HepG2 (cell line): ENCODE data around the gene NKX6-2. TPM values are rescaled to one million over a fixed set of nuclear protein-coding genes. Genes with fewer than 3 reads are reported as not detected.

ENCODE experiments used
- ATAC-seq: fragments of 200-7000 bp; cut with Tn5 transposase; 3 replicates; pipeline ENCODE4 v1.9.1; 2020; ENCODE audit warnings: mild to moderate bottlenecking, moderate library complexity
- BruUV-seq: library from RNA; stranded (reverse); fragments of 400-500 nt; replicated peaks from 2 replicates; lab custom pipeline; 2021; lab: Mats Ljungman, UMichigan
- CTCF ChIA-PET: fragments of 300-600 bp; formaldehyde crosslinking; extraction: SDS; loops from one replicate; lab custom pipeline; 2021; ENCODE audit warnings: low total read pairs, inconsistent platforms, low intra/inter-chr PET ratio; lab: Yijun Ruan, JAX
- POLR2A ChIA-PET: fragments of 350-600 bp; sonication (Branson Sonifier 250); formaldehyde crosslinking; loops from one replicate; lab custom pipeline; 2020; ENCODE audit warnings: antibody characterized with exemption, inconsistent platforms; lab: Yijun Ruan, JAX
- DNase-seq: peaks from one replicate; pipeline ENCODE4 v3.0.0-alpha.2; 2015; ENCODE audit warnings: low spot score
- FAIRE-seq: peaks from 3 replicates; lab custom pipeline; 2011; peaks lifted over from hg19 to GRCh38; lab: Jason Lieb, UNC
- H2AFZ ChIP-seq: one replicate; pipeline ENCODE4 v1.6.1; 2011; ENCODE audit warnings: low read length, inconsistent platforms
- H3K27ac ChIP-seq: fragments of 300-600 bp; 3 replicates; pipeline ENCODE4 v1.8.0; 2011; ENCODE audit warnings: mixed run types, mild to moderate bottlenecking, mixed read lengths, low read length, inconsistent platforms; ENCODE audit not compliant: insufficient read depth; ENCODE audit errors: extremely low read length
- H3K27me3 ChIP-seq, 2 experiments: fragments of 200-600 bp in 1 of 2; 2 replicates in 1 of 2; 3 replicates in 1 of 2; pipeline versions ENCODE4 v1.6.0 to v1.8.0; 2011; ENCODE audit warnings: low read length in 2 of 2, mild to moderate bottlenecking in 2 of 2, moderate library complexity in 2 of 2, inconsistent platforms in 1 of 2; ENCODE audit not compliant: insufficient read depth in 2 of 2, control insufficient read depth in 1 of 2
- H3K36me3 ChIP-seq, 2 experiments: fragments of 200-600 bp in 1 of 2; replicated peaks in 1 of 2; 2 replicates in 1 of 2; 3 replicates in 1 of 2; pipeline versions ENCODE4 v1.5.1 to v1.8.0; 2011; ENCODE audit warnings: low read length in 2 of 2, inconsistent platforms in 1 of 2; ENCODE audit not compliant: insufficient read depth in 2 of 2, control insufficient read depth in 1 of 2
- H3K4me1 ChIP-seq: 2 replicates; pipeline ENCODE4 v1.5.1; 2012; ENCODE audit warnings: low read length, inconsistent platforms; ENCODE audit not compliant: insufficient read depth
- H3K4me2 ChIP-seq: 2 replicates; pipeline ENCODE4 v1.6.0; 2011; ENCODE audit warnings: low read depth, low read length, inconsistent platforms
- H3K4me3 ChIP-seq, 3 experiments: fragments of 200-600 bp in 1 of 3; sonication (generic), shearing (Covaris generic) in 1 of 3; replicated peaks in 1 of 3; 2 replicates each; pipeline ENCODE4 v1.5.1; 2011 to 2016; ENCODE audit warnings: low read length in 3 of 3, inconsistent platforms in 2 of 3, low read depth in 2 of 3, mild to moderate bottlenecking in 2 of 3, control low read depth in 1 of 3, mixed read lengths in 1 of 3; ENCODE audit not compliant: insufficient read depth in 1 of 3
- H3K79me2 ChIP-seq: one replicate; pipeline ENCODE4 v1.6.1; 2011; ENCODE audit warnings: low read length, inconsistent platforms; ENCODE audit not compliant: insufficient read depth
- H3K9ac ChIP-seq: 2 replicates; pipeline ENCODE4 v1.6.0; 2011; ENCODE audit warnings: mild to moderate bottlenecking, low read depth, low read length, inconsistent platforms; ENCODE audit not compliant: insufficient read depth
- H3K9me3 ChIP-seq: 2 replicates; pipeline ENCODE4 v1.5.1; 2012; ENCODE audit warnings: mild to moderate bottlenecking, low read length
- H4K20me1 ChIP-seq: 2 replicates; pipeline ENCODE4 v1.6.0; 2011; ENCODE audit warnings: inconsistent platforms, mild to moderate bottlenecking, low read length, moderate library complexity; ENCODE audit not compliant: insufficient read depth
- JARID2 ChIP-seq: sonication (generic); formaldehyde crosslinking; IDR thresholded peaks from 2 replicates; pipeline ENCODE4 v1.8.1; 2023; ENCODE audit warnings: missing genetic modification reagents, inconsistent platforms; ENCODE audit not compliant: insufficient replicate concordance
- STAT5B ChIP-seq: sonication (generic); formaldehyde crosslinking; IDR thresholded peaks from 2 replicates; pipeline ENCODE4 v1.4.0; 2020; ENCODE audit warnings: missing genetic modification reagents
- TBX2 ChIP-seq: sonication (generic); formaldehyde crosslinking; IDR thresholded peaks from 2 replicates; pipeline ENCODE4 v1.5.0; 2020; ENCODE audit warnings: missing genetic modification reagents, mild to moderate bottlenecking, borderline replicate concordance
- ZNF138 ChIP-seq: sonication (generic); formaldehyde crosslinking; IDR thresholded peaks from 2 replicates; pipeline ENCODE4 v1.5.0; 2020; ENCODE audit warnings: mild to moderate bottlenecking, low read depth, missing genetic modification reagents
- ZNF383 ChIP-seq: sonication (generic); formaldehyde crosslinking; IDR thresholded peaks from 2 replicates; pipeline ENCODE4 v1.4.0; 2020; ENCODE audit warnings: missing genetic modification reagents, mild to moderate bottlenecking, borderline replicate concordance
- ZNF44 ChIP-seq: sonication (generic); formaldehyde crosslinking; IDR thresholded peaks from 2 replicates; pipeline ENCODE4 v1.5.1; 2020; ENCODE audit warnings: mild to moderate bottlenecking, missing genetic modification reagents
- ZNF839 ChIP-seq: sonication (generic); formaldehyde crosslinking; IDR thresholded peaks from 2 replicates; pipeline ENCODE4 v1.4.0; 2020; ENCODE audit warnings: missing genetic modification reagents, mild to moderate bottlenecking, borderline replicate concordance
- WGBS: methylation state at CpG from one replicate; pipeline ENCODE4 v1.1.6; 2017; ENCODE audit warnings: low lambda C conversion rate; 5-methylcytosine and 5-hydroxymethylcytosine counted together
- in situ Hi-C: cut with HindIII; loops from 2 replicates; pipeline ENCODE4 v1.10.0; 2017; ENCODE audit warnings: low pct_unique_long_range_greater_than_20kb; ENCODE audit not compliant: extremely low pct_ligation_motif_present
- intact Hi-C: fragments of 100-400 bp; cut with micrococcal nuclease; formaldehyde crosslinking; loops from one replicate; pipeline ENCODE4 v1.10.0; 2022; ENCODE audit not compliant: unreplicated experiment
- polyA plus RNA-seq, 8 experiments: library from polyadenylated mRNA; depleted of rRNA in 3 of 8; stranded (reverse) in 7 of 8; unstranded in 1 of 8; fragments of >200 nt; fragmentation: Illumina TruSeq in 4 of 8; extraction: Trizol in 4 of 8; gene quantifications; 2 replicates each; pipeline versions ENCODE4 v1.2.1 to v1.2.3, GENCODE V29; 2011 to 2016; ENCODE audit warnings: low read depth in 4 of 8, missing spikeins in 1 of 8, mixed read lengths in 1 of 8; ENCODE audit not compliant: insufficient read depth in 1 of 8
- total RNA-seq, 5 experiments: library from RNA; depleted of rRNA; stranded (reverse); fragments of >200 nt; fragmentation: Illumina TruSeq; extraction: Trizol; gene quantifications; 2 replicates each; pipeline ENCODE4 v1.2.3, GENCODE V29; 2016; ENCODE audit warnings: low read depth in 1 of 5
- TF ChIP-seq, protein P1 (sequence below): sonication (generic); formaldehyde crosslinking; IDR thresholded peaks from 2 replicates; pipeline ENCODE4 v1.5.0; 2020; ENCODE audit warnings: missing genetic modification reagents, mild to moderate bottlenecking, borderline replicate concordance
- TF ChIP-seq, protein P2 (sequence below): conservative IDR thresholded peaks from 2 replicates; pipeline ENCODE4 v1.6.1; 2018; ENCODE audit warnings: missing genetic modification reagents

The NKX6-2 gene
- total and polyA plus RNA-seq, 2 of the 13 experiments (the other 11 are each of a cell fraction or from before 2014, with no cell fraction given) = not detected

DNA sequence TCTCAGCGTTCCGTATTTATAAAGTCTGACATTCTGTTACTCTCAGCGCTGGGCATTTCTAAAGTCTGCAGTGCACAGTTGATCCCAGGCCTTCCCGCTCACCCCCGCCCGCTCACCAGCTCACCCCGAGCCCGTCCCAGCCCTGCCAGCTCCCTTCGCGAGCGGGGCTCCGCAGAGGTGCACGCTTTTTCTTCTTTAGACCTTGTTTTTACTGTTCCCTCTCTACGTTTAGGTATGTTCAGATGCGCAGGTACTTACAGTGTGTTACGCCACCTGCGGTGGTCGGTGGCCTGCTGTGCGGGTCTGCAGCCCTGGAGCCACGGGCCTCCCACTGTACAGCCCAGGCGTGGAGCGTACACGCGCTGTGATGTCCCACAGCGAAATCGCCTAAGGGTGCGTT, 28.8 kb downstream of the NKX6-2 start:
- no peaks in the 10 kb centered on the region for H3K79me2 ChIP-seq
- ChIA-PET CTCF (no interaction called here), POLR2A (no interaction called here)
- ATAC-seq (no peak), DNase-seq (no peak), FAIRE-seq (no peak)
- H3K4me1 ChIP-seq = no peaks in the 10 kb centered on the region
- no TSS peak for BruUV-seq
- TF ChIP-seq ZNF138 (CRISPR knock-in tag) = no peak
- TF ChIP-seq ZNF44 = no peak
- no peak for TF ChIP-seq JARID2 (CRISPR knock-in tag)
- TF ChIP-seq, protein P1, sequence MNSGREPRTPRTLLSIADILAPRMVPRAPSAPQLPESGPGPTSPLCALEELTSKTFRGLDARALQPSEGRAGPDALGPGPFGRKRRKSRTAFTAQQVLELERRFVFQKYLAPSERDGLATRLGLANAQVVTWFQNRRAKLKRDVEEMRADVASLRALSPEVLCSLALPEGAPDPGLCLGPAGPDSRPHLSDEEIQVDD (CRISPR knock-in tag) = no peak
- TF ChIP-seq, protein P2, sequence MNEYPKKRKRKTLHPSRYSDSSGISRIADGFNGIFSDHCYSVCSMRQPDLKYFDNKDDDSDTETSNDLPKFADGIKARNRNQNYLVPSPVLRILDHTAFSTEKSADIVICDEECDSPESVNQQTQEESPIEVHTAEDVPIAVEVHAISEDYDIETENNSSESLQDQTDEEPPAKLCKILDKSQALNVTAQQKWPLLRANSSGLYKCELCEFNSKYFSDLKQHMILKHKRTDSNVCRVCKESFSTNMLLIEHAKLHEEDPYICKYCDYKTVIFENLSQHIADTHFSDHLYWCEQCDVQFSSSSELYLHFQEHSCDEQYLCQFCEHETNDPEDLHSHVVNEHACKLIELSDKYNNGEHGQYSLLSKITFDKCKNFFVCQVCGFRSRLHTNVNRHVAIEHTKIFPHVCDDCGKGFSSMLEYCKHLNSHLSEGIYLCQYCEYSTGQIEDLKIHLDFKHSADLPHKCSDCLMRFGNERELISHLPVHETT (CRISPR knock-in tag) = no peak
- no peak for TF ChIP-seq STAT5B (CRISPR knock-in tag)
- no peak for TF ChIP-seq TBX2 (CRISPR knock-in tag)
- no peak for TF ChIP-seq ZNF839
- no peak for TF ChIP-seq ZNF383
- no peak overlapping the region for H3K9ac ChIP-seq
- no peaks in the 10 kb centered on the region for H3K27me3 ChIP-seq
- no peaks in the 10 kb centered on the region for H4K20me1 ChIP-seq
- in situ Hi-C loops = no loop called here
- no peak overlapping the region for H2AFZ ChIP-seq
- H3K27ac ChIP-seq = no peak overlapping the region
- no peaks in the 10 kb centered on the region for H3K9me3 ChIP-seq
- H3K4me2 ChIP-seq = no peak overlapping the region
- H3K4me3 ChIP-seq = no peak overlapping the region
- 98% methylated on average over 27 of the region's 27 CpGs for WGBS
- peaks cover 0 to 8% of the 10 kb centered on the region in 2 experiments; a peak in 1 of 5 replicates for H3K36me3 ChIP-seq
- intact Hi-C loops = no loop called here
